ENCODE results near the gene TPRA1. TPM values are rescaled to one million over a fixed set of nuclear protein-coding genes. Genes with fewer than 3 reads are reported as not detected.
"Not testable (repeated sequence)": the region's sequence is repeated elsewhere in the genome, so short reads cannot be mapped to it uniquely, and the experiment has no call there.

Gene TPRA1
- total RNA-seq, 2 experiments from 2014 or later, result 7.5 to 7.8 TPM

- DNase-seq (no peak), ATAC-seq (ENCODE audit: poor library complexity) (no peak)
- Mint-ChIP-seq H3K4me3 (no peak overlapping the region), H3K9me3 (no peaks in the 10 kb centered on the region), H3K27ac (no peak overlapping the region), H3K27me3 (peaks cover 4% of the 10 kb centered on the region), H3K4me1 (ENCODE audit: low read depth) (peaks cover 5% of the 10 kb centered on the region), H3K36me3 (ENCODE audit: low read depth) (no peaks in the 10 kb centered on the region)
- peaks cover 0 to 3% of the 10 kb centered on the region in 2 experiments for H3K27me3 ChIP-seq (ENCODE audit: control insufficient read depth in 1 of 2, insufficient read depth in 2 of 2, low read length in 2 of 2)
- no peaks in the 10 kb centered on the region for H3K9me3 ChIP-seq (ENCODE audit: control insufficient read depth in 1 of 2, insufficient read depth in 1 of 2, low read length in 2 of 2)
- no peak for TF ChIP-seq CTCF (IDR thresholded peaks at IDR 0.05)
- H3K4me3 ChIP-seq (ENCODE audit: low read length), result no peak overlapping the region
- H3K27ac ChIP-seq (ENCODE audit: low read depth in 1 of 2, low read length in 2 of 2), result no peak overlapping the region
- intact Hi-C loops (cut with DNase I, micrococcal nuclease), result no loop called here
- H3K36me3 ChIP-seq (ENCODE audit: insufficient read depth, low read length), result no peaks in the 10 kb centered on the region
- ChIA-PET POLR2A (no interaction called here), CTCF (no interaction called here)
- no peaks in the 10 kb centered on the region for H3K4me1 ChIP-seq (ENCODE audit: insufficient read depth, low read length)
Observed at GRCh38 chr3:127532561-127533203, 57.9 kb downstream of the TPRA1 start.

- no peak overlapping the region for H3K4me3 ChIP-seq (ENCODE audit: low read length)
- intact Hi-C loops (cut with DNase I, micrococcal nuclease), result no loop called here
- Mint-ChIP-seq H3K4me3 (no peak overlapping the region), H3K9me3 (no peaks in the 10 kb centered on the region), H3K27me3 (peaks cover 9% of the 10 kb centered on the region), H3K27ac (no peak overlapping the region), H3K36me3 (ENCODE audit: low read depth) (no peaks in the 10 kb centered on the region), H3K4me1 (ENCODE audit: low read depth) (peaks cover 5% of the 10 kb centered on the region)
- DNase-seq (no peak), ATAC-seq (ENCODE audit: poor library complexity) (no peak)
- H3K36me3 ChIP-seq (ENCODE audit: insufficient read depth, low read length), result no peaks in the 10 kb centered on the region
- H3K4me1 ChIP-seq (ENCODE audit: insufficient read depth, low read length), result no peaks in the 10 kb centered on the region
- H3K9me3 ChIP-seq (ENCODE audit: control insufficient read depth in 1 of 2, insufficient read depth in 1 of 2, low read length in 2 of 2), result no peaks in the 10 kb centered on the region
- ChIA-PET POLR2A (no interaction called here), CTCF (no interaction called here)
- TF ChIP-seq CTCF (IDR thresholded peaks at IDR 0.05), result no peak
- no peak overlapping the region for H3K27ac ChIP-seq (ENCODE audit: low read depth in 1 of 2, low read length in 2 of 2)
- H3K27me3 ChIP-seq (ENCODE audit: control insufficient read depth in 1 of 2, insufficient read depth in 2 of 2, low read length in 2 of 2), result peaks cover 2 to 3% of the 10 kb centered on the region in 2 experiments
Observed at GRCh38 chr3:127531821-127532220, 58.7 kb downstream of the TPRA1 start.

- H3K4me1 Mint-ChIP-seq (ENCODE audit: low read depth); intact Hi-C loops (cut with DNase I, micrococcal nuclease); DNase-seq: not testable (repeated sequence)
Observed at GRCh38 chr3:127530863-127531262, 59.7 kb downstream of the TPRA1 start.

More at GRCh38 chr3:127530863-127531262, 59.7 kb downstream of the TPRA1 start:
- CTCF ChIA-PET; H3K36me3 ChIP-seq (ENCODE audit: insufficient read depth, low read length); H3K9me3 Mint-ChIP-seq; H3K36me3 Mint-ChIP-seq (ENCODE audit: low read depth); H3K4me3 Mint-ChIP-seq; H3K4me1 ChIP-seq (ENCODE audit: insufficient read depth, low read length); H3K9me3 ChIP-seq (ENCODE audit: control insufficient read depth in 1 of 2, insufficient read depth in 1 of 2, low read length in 2 of 2); ATAC-seq (ENCODE audit: poor library complexity); POLR2A ChIA-PET; H3K4me3 ChIP-seq (ENCODE audit: low read length); H3K27ac Mint-ChIP-seq; H3K27ac ChIP-seq (ENCODE audit: low read depth in 1 of 2, low read length in 2 of 2); H3K27me3 ChIP-seq (ENCODE audit: control insufficient read depth in 1 of 2, insufficient read depth in 2 of 2, low read length in 2 of 2): not testable (repeated sequence)
- peaks cover 18% of the 10 kb centered on the region for H3K27me3 Mint-ChIP-seq

All from CD4-positive, alpha-beta T cell (primary cell).